Measurements from ENCODE around the gene MAPK4.
"Not testable (repeated sequence)": the region's sequence is repeated elsewhere in the genome, so short reads cannot be mapped to it uniquely, and the experiment has no call there.

The MAPK4 gene

DNA sequence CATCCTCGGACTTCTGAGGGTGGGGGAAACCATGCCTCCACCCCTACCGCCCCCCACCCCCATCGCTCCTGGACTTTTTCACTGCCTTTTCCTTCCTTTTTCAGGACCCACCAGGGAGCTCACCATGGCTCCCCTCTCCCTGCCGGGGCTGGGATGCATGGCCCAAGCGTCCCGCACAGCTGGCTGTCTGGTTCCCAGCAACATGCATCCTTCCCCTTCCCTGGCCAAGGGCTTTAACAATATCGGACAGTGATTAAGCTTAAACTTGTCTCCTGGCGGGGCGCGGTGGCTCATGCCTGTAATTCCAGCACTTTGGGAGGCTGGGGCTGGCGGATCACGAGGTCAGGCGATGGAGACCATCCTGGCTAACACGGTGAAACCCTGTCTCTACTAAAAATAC lies 215.8 kb downstream of the MAPK4 start:
- DNase-seq = no peak

DNA sequence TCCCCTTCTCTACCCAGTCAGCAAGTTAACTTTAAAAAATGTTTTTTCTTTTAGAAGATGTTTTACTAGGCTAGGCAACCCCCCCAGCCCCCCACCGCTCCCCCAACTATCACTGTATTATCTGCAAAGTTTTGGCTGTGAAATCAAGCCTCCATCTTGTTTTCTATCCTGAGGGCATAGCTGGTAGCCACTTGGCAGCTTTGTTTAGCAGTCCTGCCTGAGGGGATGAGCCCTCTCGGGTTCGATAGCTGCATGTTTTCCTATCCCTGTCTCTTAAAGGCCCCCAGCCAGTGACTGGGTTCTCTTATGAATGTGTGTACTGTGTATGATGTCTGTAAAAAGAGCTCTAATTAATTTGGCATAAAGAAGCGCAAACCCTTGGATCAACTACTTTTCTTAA lies 216.5 kb downstream of the MAPK4 start:
- DNase-seq = no peak

DNA sequence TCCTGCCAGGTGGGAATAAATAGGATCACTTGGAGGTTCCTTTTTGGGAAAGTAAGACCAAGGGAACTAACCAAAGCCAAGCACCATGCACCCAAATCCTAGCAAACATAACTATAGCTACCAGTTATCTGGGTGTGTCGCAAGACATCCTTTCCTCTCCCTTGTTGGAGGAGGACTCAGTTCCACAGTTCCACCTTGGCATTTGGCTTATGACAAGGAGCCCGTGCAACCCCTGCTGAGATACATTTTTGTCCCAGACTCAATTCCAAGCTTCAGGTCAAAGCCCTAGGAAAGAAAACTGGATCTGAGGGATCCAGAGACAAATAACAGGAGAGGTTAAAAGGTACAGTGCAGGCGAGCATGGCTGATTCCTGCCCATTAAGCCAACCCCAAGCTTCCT lies 219.1 kb downstream of the MAPK4 start:
- not testable (repeated sequence) for DNase-seq
